Measurements from ENCODE around the gene FMNL2. TPM values are rescaled to one million over a fixed set of nuclear protein-coding genes. Genes with fewer than 3 reads are reported as not detected.

FMNL2 gene
- total RNA-seq, 1 experiment from 2014 or later, result 33.6 TPM

DNA sequence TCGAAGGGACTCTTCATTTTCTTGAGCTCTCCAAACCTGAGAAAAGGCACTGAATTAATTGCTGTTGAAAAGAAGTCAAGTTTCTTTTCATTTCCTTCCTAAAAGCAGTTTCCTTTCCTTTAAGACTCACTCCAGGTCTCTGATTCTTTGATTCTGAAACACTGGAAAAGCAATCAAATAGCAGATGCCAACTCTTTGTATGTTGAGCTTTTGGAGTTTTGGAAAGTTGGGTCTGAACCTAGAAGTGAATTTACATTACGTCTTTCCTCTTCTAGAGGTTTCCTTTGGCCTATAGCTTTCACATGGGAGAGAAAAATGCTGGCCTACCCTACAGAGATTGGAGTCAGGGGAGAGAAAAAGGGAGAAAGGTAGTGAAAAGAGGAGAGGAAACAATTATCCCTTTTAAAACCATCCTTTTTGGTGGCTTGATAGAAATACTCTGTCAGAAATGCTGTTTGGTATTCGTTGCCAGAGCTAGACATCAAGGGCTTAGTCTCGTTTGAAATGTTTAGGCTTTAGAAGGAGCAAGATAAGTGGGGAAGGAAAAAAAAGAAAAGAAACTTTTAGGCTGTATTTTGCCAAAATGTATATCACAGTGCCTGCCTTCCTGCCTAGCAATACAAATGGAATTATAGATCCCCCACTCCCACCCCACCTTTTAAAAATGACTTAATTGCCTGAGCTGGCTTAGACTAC is 194.6 kb downstream of the FMNL2 start:
- H4K20me1 ChIP-seq (ENCODE audit: control insufficient read depth, insufficient read depth, insufficient read length), result no peaks in the 10 kb centered on the region
- DNase-seq, result no peak
- H3K4me3 Mint-ChIP-seq, result no peak overlapping the region
- H2BK12ac ChIP-seq (ENCODE audit: insufficient read length, low read depth, low read length), result no peak overlapping the region
- H3K56ac ChIP-seq (ENCODE audit: insufficient read length, low read depth, low read length), result no peak overlapping the region
- H4K8ac ChIP-seq (replicated peaks; ENCODE audit: insufficient read length, low read depth, low read length), result no peak overlapping the region
- H3K79me1 ChIP-seq (ENCODE audit: insufficient read depth, low read depth, low read length, poor library complexity, severe bottlenecking), result no peaks in the 10 kb centered on the region
- TF ChIP-seq, protein P1, sequence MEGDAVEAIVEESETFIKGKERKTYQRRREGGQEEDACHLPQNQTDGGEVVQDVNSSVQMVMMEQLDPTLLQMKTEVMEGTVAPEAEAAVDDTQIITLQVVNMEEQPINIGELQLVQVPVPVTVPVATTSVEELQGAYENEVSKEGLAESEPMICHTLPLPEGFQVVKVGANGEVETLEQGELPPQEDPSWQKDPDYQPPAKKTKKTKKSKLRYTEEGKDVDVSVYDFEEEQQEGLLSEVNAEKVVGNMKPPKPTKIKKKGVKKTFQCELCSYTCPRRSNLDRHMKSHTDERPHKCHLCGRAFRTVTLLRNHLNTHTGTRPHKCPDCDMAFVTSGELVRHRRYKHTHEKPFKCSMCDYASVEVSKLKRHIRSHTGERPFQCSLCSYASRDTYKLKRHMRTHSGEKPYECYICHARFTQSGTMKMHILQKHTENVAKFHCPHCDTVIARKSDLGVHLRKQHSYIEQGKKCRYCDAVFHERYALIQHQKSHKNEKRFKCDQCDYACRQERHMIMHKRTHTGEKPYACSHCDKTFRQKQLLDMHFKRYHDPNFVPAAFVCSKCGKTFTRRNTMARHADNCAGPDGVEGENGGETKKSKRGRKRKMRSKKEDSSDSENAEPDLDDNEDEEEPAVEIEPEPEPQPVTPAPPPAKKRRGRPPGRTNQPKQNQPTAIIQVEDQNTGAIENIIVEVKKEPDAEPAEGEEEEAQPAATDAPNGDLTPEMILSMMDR (conservative IDR thresholded peaks at IDR 0.05), result no peak
- no peaks in the 10 kb centered on the region for H3K27me3 Mint-ChIP-seq (ENCODE audit: low read depth)
- H3K18ac ChIP-seq (ENCODE audit: insufficient read length, low read depth, low read length), result no peak overlapping the region
- H2AFZ ChIP-seq (ENCODE audit: low read length), result no peak overlapping the region
- H2BK5ac ChIP-seq (ENCODE audit: insufficient read length, low read length), result no peak overlapping the region
- H2BK15ac ChIP-seq (ENCODE audit: low read depth, low read length), result no peak overlapping the region
- H3K9me3 ChIP-seq (ENCODE audit: control insufficient read depth, low read depth, low read length), result no peaks in the 10 kb centered on the region
- no peak overlapping the region for H2BK120ac ChIP-seq (ENCODE audit: low read depth, low read length, poor library complexity, severe bottlenecking)
- H3K36me3 Mint-ChIP-seq (ENCODE audit: insufficient read depth in 1 of 3, low read depth in 3 of 3), result no peaks in the 10 kb centered on the region
- no peaks in the 10 kb centered on the region for H3K27me3 ChIP-seq (ENCODE audit: insufficient read depth, low read length)
- no peak overlapping the region for H3K14ac ChIP-seq (ENCODE audit: insufficient read depth, low read length)
- no peaks in the 10 kb centered on the region for H3K79me2 ChIP-seq (ENCODE audit: insufficient read depth, low read length)
- peaks cover 30% of the 10 kb centered on the region in 2 experiments for H3K4me1 Mint-ChIP-seq
- no CpG with 5 or more reads among the region's 4 CpGs for WGBS (ENCODE audit: extremely low coverage, insufficient read length, low lambda C conversion rate)
- H3K4me2 ChIP-seq (ENCODE audit: insufficient read depth, insufficient read length, low read length), result no peak overlapping the region
- H2BK20ac ChIP-seq (ENCODE audit: low read depth, low read length, poor library complexity, severe bottlenecking), result no peak overlapping the region
- H3K23me2 ChIP-seq (ENCODE audit: insufficient read length, low read depth, low read length, poor library complexity, severe bottlenecking), result no peaks in the 10 kb centered on the region
- H3K4me1 ChIP-seq (ENCODE audit: insufficient read depth, low read length), result peaks cover 10% of the 10 kb centered on the region; the same call in 1 of the 2 replicates
- H3K23ac ChIP-seq (ENCODE audit: insufficient read length, low read depth, low read length), result no peak overlapping the region
- no peak overlapping the region for H3K27ac ChIP-seq (ENCODE audit: insufficient read length, low read depth, low read length)
- no peak overlapping the region for H3K4ac ChIP-seq (ENCODE audit: low read depth, low read length)
- H2AK5ac ChIP-seq (ENCODE audit: insufficient read length, low read length), result no peak overlapping the region
- H3K27ac Mint-ChIP-seq, result peak overlapping the region in 2 of 3 experiments; percentile 87 to 91; a peak in 4 of 7 replicates
- H4K5ac ChIP-seq (ENCODE audit: insufficient read length, low read depth, low read length), result no peak overlapping the region
- H4K91ac ChIP-seq (ENCODE audit: insufficient read length, low read depth, low read length), result no peak overlapping the region
- no peaks in the 10 kb centered on the region for H3K9me3 Mint-ChIP-seq
- H3T11ph ChIP-seq (ENCODE audit: low read length), result no peak overlapping the region
- H3K9ac ChIP-seq (ENCODE audit: extremely low read depth, insufficient read length, low read length), result no peak overlapping the region

Data from H9 (cell line).